ENCODE results near the gene KIF4B. TPM values are rescaled to one million over a fixed set of nuclear protein-coding genes. Genes with fewer than 3 reads are reported as not detected.
"Not testable (repeated sequence)": the region's sequence is repeated elsewhere in the genome, so short reads cannot be mapped to it uniquely, and the experiment has no call there.

KIF4B gene
- total RNA-seq, 2 donors from 2014 or later, result 0.26 TPM; not detected in 1

GRCh38 chr5:154968953-154969352 is 44.6 kb upstream of the KIF4B start:
- H3K36me3 ChIP-seq (replicated peaks in 1 of 2; ENCODE audit: insufficient read depth in 1 of 2, low read depth in 2 of 2), result peaks cover 0 to 5% of the 10 kb centered on the region in 2 donors
- H3K4me3 ChIP-seq, result no peak overlapping the region
- no peak for TF ChIP-seq POLR2A (IDR thresholded peaks at IDR 0.05)
- TF ChIP-seq, protein P1, sequence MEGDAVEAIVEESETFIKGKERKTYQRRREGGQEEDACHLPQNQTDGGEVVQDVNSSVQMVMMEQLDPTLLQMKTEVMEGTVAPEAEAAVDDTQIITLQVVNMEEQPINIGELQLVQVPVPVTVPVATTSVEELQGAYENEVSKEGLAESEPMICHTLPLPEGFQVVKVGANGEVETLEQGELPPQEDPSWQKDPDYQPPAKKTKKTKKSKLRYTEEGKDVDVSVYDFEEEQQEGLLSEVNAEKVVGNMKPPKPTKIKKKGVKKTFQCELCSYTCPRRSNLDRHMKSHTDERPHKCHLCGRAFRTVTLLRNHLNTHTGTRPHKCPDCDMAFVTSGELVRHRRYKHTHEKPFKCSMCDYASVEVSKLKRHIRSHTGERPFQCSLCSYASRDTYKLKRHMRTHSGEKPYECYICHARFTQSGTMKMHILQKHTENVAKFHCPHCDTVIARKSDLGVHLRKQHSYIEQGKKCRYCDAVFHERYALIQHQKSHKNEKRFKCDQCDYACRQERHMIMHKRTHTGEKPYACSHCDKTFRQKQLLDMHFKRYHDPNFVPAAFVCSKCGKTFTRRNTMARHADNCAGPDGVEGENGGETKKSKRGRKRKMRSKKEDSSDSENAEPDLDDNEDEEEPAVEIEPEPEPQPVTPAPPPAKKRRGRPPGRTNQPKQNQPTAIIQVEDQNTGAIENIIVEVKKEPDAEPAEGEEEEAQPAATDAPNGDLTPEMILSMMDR (IDR thresholded peaks at IDR 0.05), result no peak
- no peak overlapping the region for H3K27ac ChIP-seq
- ATAC-seq (no peak), DNase-seq (no peak)
- 89 to 96% methylated on average over 5 of the region's 5 CpGs for WGBS, 2 donors
- H3K27me3 ChIP-seq, result no peaks in the 10 kb centered on the region
- no peaks in the 10 kb centered on the region for H3K4me1 ChIP-seq
- no peaks in the 10 kb centered on the region for H3K9me3 ChIP-seq
- intact Hi-C loops (cut with DNase I), result no loop called here

- DNase-seq, result no peak
- Histone ChIP-seq H3K4me3 (no peak overlapping the region), H3K27me3 (no peaks in the 10 kb centered on the region), H3K9me3 (no peaks in the 10 kb centered on the region), H3K27ac (no peak overlapping the region), H3K4me1 (no peaks in the 10 kb centered on the region), H3K36me3 (replicated peaks in 1 of 2; ENCODE audit: insufficient read depth in 1 of 2, low read depth in 2 of 2) (peaks cover 0 to 5% of the 10 kb centered on the region in 2 donors)
- ATAC-seq, result no peak
- TF ChIP-seq POLR2A (IDR thresholded peaks at IDR 0.05), result no peak
- TF ChIP-seq, protein P1 (IDR thresholded peaks at IDR 0.05), result no peak
- intact Hi-C loops (cut with DNase I), result no loop called here
These were observed 42.8 kb upstream of the KIF4B start for GRCh38 chr5:154970759-154971158.

DNA sequence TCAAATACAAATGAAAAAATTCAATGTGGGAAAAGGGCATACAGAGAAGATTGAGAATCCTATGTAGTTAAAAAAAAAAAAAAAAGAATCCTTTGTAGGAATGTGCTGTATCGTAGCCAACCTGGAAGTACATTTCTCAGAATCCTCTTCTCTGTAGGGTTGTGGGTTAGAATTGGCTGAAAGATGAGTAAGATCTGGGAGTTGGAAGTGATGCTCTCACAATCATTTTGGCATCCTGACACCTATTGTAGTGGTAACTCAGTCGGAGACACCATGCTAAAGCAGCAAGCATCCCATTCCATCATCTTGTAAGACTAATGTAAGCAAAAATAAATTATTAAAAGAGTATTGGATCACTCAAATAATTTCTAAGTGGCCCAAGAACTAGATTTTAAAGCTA is 42.1 kb upstream of the KIF4B start:
- intact Hi-C loops (cut with DNase I), result no loop called here
- no peaks in the 10 kb centered on the region for H3K9me3 ChIP-seq
- TF ChIP-seq, protein P1 (IDR thresholded peaks at IDR 0.05), result no peak
- no peak for TF ChIP-seq POLR2A (IDR thresholded peaks at IDR 0.05)
- peaks cover 0 to 4% of the 10 kb centered on the region in 2 donors for H3K36me3 ChIP-seq (replicated peaks in 1 of 2; ENCODE audit: insufficient read depth in 1 of 2, low read depth in 2 of 2)
- no peaks in the 10 kb centered on the region for H3K4me1 ChIP-seq
- WGBS, 2 donors, result 85 to 88% methylated on average over 2 of the region's 2 CpGs
- no peak overlapping the region for H3K4me3 ChIP-seq
- H3K27me3 ChIP-seq, result no peaks in the 10 kb centered on the region
- ATAC-seq, result no peak
- no peak overlapping the region for H3K27ac ChIP-seq
- no peak for DNase-seq

GRCh38 chr5:154972476-154973080 is 41.0 kb upstream of the KIF4B start:
- Histone ChIP-seq H3K27ac (no peak overlapping the region), H3K4me3 (no peak overlapping the region), H3K27me3 (no peaks in the 10 kb centered on the region), H3K36me3 (replicated peaks in 1 of 2; ENCODE audit: insufficient read depth in 1 of 2, low read depth in 2 of 2) (peaks cover 0 to 2% of the 10 kb centered on the region in 2 donors), H3K4me1 (no peaks in the 10 kb centered on the region), H3K9me3 (no peaks in the 10 kb centered on the region)
- WGBS, 2 donors, result 74 to 77% methylated on average over 2 of the region's 2 CpGs
- TF ChIP-seq POLR2A (IDR thresholded peaks at IDR 0.05), result no peak
- TF ChIP-seq, protein P1 (IDR thresholded peaks at IDR 0.05), result peak in 4 of 7 experiments; percentile 17 to 38 (median 22)
- DNase-seq (peak in 2 of 4 donors; percentile 6 to 15), ATAC-seq (no peak)
- intact Hi-C loops (cut with DNase I), result no loop called here

GRCh38 chr5:154976082-154976481 is 37.5 kb upstream of the KIF4B start:
- H3K27me3 ChIP-seq; H3K4me3 ChIP-seq; H3K9me3 ChIP-seq; DNase-seq; ATAC-seq; H3K4me1 ChIP-seq; intact Hi-C loops (cut with DNase I); H3K36me3 ChIP-seq (replicated peaks in 1 of 2; ENCODE audit: insufficient read depth in 1 of 2, low read depth in 2 of 2); H3K27ac ChIP-seq: not testable (repeated sequence)
- WGBS, 2 donors, result 92 to 95% methylated on average over 8 to 9 of the region's 9 CpGs
